GM12872 (cell line): ENCODE measurements around the gene SLC13A3.

Source experiments
- TF ChIP-seq, protein P1 (sequence below): IDR thresholded peaks from 3 replicates; pipeline ENCODE4 v1.5.1; 2011; ENCODE audit warnings: low read depth, mild to moderate bottlenecking, low read length, moderate library complexity; ENCODE audit not compliant: insufficient read depth

Gene SLC13A3

DNA sequence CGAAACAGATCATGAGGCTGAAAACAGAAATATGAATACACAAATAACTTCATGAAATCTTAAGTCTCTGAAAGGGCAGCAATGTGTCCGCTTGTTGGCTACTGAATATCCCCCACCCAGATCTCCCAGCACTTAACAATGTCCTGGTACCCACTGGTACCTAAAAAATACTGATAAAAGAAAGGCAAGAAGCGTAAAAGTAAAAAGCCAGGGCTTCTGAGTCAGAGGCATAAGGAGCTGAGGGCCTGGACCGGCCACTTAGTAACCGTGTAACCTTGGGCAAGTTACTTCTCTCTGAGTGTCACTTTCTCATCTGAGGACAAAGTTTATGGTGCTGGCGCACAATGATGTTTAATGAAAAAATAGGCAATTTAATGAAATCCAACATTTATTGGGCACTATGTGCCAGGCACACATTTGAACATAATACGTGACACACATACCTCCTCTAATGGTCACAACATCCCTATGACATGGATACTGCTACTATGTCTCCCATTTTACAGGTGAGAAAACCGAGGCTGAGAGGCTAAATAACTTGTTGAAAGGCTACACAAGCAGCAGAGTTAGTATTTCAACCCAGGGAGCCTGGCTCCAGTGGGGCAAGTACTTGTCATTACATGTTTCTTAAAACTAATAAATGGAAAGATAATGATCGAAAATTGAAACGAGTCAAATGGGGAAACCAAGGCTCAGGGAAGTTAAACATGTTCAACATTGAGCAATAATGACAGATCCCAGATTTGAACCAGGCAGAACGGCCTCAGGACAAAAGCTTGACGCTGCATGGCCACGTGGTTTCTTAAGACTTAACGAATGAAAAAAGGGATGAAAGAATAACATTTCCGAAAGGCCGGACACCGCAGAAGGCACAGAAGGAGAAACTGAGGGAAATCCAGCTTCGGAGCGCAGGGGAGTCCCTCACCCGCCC, 37.2 kb upstream of the SLC13A3 start:
- TF ChIP-seq, protein P1, sequence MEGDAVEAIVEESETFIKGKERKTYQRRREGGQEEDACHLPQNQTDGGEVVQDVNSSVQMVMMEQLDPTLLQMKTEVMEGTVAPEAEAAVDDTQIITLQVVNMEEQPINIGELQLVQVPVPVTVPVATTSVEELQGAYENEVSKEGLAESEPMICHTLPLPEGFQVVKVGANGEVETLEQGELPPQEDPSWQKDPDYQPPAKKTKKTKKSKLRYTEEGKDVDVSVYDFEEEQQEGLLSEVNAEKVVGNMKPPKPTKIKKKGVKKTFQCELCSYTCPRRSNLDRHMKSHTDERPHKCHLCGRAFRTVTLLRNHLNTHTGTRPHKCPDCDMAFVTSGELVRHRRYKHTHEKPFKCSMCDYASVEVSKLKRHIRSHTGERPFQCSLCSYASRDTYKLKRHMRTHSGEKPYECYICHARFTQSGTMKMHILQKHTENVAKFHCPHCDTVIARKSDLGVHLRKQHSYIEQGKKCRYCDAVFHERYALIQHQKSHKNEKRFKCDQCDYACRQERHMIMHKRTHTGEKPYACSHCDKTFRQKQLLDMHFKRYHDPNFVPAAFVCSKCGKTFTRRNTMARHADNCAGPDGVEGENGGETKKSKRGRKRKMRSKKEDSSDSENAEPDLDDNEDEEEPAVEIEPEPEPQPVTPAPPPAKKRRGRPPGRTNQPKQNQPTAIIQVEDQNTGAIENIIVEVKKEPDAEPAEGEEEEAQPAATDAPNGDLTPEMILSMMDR: no peak

DNA sequence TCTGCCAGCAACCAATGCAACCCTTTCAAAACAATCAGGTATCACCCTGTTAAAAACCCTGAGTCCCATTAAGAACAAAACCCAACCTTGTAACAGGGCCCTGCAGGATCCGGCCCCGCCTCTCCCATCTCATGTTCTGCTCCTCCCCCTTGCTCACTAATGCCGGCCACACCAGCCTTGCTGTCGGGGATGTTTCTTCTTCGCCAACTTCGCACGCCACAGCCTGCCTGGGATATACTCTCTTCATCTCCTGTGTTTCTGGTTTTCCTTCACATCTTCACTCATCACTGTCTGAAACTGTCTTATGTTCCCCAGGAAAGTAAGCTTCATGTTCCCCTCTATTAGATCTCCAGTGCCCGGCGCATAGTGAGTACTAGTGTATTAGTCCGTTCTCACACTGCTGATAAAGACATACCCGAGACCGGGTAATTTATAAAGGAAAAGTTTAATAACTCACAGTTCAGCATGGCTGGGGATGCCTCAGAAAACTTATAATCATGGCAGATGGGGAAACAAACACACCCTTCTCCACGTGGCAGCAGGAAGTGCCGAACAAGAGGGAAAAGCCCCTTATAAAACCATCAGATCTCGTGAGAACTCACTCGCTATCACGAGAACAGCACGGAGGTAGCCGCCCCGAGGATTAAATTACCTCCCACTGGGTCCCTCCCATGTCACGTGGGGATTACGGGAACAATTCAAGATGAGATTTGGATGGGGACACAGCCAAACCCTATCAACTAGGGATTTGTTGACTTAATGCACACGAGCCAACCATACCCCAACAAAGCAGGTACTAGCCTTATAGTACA, 32.9 kb upstream of the SLC13A3 start:
- TF ChIP-seq, protein P1: no peak

DNA sequence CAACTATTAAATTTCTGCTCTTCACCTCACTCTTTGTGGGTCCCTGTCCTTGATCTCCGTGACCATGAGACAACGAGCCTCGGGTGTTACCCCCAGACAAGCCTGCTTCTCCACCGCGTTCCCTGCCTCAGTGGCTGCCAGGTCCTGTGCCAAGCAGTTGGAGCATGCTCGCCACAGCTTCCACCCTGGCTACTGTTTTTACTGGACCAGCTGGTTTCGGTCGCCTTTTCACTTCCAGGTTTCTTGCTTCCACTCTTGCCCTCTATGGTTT, 32.3 kb upstream of the SLC13A3 start:
- TF ChIP-seq, protein P1: no peak

DNA sequence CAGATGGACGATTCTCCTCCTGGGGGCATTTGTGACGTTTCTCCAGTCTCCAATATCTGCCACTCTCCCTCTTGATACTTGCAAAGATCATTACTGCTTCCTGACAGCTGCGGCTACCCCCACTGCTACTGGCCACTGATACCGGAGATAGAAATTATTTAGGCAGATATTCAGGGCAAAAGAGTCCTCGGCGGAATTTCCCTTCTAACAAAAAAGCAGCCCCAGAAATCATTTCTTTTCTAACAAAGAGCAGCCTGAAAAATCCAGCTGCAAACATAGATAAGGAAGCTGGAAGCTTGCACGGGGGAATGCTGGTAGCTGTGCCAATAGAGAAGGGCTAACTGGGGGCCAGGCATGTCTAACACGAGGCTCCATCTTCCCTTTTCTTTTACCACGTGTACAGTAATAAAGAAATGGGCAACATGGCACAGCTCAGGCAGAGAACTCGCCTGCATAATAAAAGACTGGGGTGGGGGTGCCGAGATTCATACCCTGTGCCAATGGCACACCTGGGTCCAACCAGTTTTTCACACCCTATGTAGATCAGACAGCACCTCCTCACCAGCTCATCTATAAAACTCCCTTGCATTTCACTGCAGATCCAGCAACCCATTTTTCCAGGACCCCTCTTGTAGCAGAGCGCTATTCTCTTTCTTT, 31.9 kb upstream of the SLC13A3 start:
- TF ChIP-seq, protein P1: no peak

DNA sequence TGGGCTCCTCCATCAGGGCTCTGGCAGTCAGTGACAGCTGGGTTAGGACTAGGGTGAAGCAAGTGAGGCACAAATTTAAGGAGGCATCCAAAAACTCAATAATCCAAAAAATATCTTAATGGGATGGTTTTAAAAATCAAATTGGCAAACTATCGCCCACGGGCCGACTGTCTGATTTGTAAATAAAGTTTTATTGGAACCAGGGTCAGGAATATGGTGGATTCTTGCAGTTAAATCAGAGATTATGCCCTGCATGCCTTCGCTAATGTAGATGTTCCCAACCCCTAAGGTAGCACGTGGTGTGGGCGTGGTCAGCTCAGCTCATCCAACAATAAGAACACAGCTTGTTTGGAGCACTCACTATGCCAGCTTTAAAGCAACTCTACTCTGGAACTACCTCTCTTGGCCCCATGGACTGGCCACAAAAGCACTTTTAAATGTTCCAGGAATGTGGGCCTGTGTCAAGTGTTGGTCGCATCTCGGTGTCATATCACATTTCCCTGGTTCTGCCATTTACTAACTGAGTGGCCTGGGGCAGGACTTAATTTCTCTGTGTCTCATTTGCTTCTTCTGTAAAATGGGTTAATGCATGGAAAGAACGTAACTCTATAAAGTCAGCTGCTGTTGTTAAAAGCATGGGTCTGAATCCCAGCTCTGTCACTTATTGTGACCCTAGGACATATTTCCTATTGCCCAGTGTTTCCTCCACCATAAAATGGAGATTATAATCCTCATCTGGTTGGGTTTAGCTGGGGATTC, 31.0 kb upstream of the SLC13A3 start:
- TF ChIP-seq, protein P1: no peak

DNA sequence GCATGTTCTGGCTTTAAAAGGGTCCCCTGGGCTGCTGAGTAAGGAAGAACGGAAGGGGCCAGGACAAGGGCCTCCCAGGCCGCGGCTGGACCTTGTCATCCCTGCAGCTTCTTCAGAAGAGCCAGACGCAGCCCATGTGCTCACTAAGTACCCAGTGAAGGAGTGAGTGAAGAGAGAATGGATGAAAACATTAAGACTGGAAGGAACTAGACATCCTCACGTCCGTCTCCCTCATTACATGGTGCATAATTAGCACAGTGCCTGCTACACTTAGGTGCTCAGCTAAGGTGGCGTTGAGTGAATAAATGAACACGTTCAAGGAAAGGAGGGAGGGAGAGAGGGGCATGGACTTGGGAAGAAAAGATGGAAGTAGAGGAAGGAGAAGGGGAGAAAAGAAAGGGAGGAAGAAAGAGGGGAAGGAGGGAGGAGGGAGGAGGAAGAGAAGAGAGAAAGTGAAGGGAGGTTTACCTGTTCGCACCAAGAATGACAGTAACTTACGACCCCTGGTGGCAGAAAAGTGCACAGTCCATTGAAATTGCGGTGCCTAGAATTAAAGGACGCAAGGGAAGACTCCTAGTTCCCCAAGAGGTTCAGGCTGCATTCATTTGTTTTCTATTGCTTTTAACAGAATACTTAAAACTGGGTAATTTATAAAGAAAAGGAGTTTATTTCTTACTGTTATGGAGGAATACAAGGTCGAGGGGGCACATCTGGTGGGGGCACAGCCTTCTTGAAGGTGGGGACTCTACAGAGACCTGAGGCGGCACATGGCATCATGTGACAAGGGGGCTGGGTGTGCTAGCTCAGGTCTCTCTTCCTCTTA, 30.0 kb upstream of the SLC13A3 start:
- TF ChIP-seq, protein P1: peak; percentile 85
